K562 (cell line): ENCODE results near the gene PFDN2. TPM values are rescaled to one million over a fixed set of nuclear protein-coding genes. Genes with fewer than 3 reads are reported as not detected.
A peak's percentile ranks its signal among the peaks of the same experiment; 100 is the strongest.

Experiments
- ATAC-seq: fragments of 200-7000 bp; cut with Tn5 transposase; 3 replicates; pipeline ENCODE4 v1.9.1; 2020; ENCODE audit warnings: moderate library complexity
- BruUV-seq: library from RNA; stranded (reverse); fragments of 400-500 nt; replicated peaks from 2 replicates; lab custom pipeline; 2021; lab: Mats Ljungman, UMichigan
- CTCF ChIA-PET: fragments of 300-600 bp; formaldehyde crosslinking; extraction: SDS; loops from one replicate; lab custom pipeline; 2021; ENCODE audit warnings: low intra/inter-chr PET ratio; lab: Yijun Ruan, JAX
- POLR2A ChIA-PET: fragments of 300-600, 350-650 bp; sonication (Branson Sonifier 250); formaldehyde crosslinking; extraction: SDS; loops from one replicate; lab custom pipeline; 2021; ENCODE audit warnings: antibody characterized with exemption, inconsistent platforms; lab: Yijun Ruan, JAX
- DNase-seq, 4 experiments: peaks; one replicate each; pipeline versions ENCODE4 v3.0.0 to v3.0.0-alpha.2; 2011 to 2018; ENCODE audit warnings: low spot score in 3 of 4, mixed read lengths in 3 of 4; ENCODE audit errors: extremely low read depth in 1 of 4
- FAIRE-seq: peaks from 2 replicates; lab custom pipeline; 2011; peaks lifted over from hg19 to GRCh38; lab: Jason Lieb, UNC
- H2AFZ ChIP-seq: 2 replicates; pipeline ENCODE4 v1.6.0; 2011; ENCODE audit warnings: low read depth, low read length, control low read depth, inconsistent platforms
- H3K27ac ChIP-seq: fragments of 200-600 bp; 3 replicates; pipeline ENCODE4 v1.8.0; 2011; ENCODE audit warnings: low read depth, mild to moderate bottlenecking, control low read depth, inconsistent platforms, low read length, moderate library complexity, mixed read lengths; ENCODE audit errors: extremely low read depth
- H3K27me3 ChIP-seq, 2 experiments: fragments of 300-600 bp in 1 of 2; 2 replicates in 1 of 2; 3 replicates in 1 of 2; pipeline versions ENCODE4 v1.6.0 to v1.8.0; 2011; ENCODE audit warnings: inconsistent platforms in 2 of 2, low read length in 2 of 2, mild to moderate bottlenecking in 1 of 2, mixed read lengths in 1 of 2, moderate library complexity in 1 of 2; ENCODE audit not compliant: control insufficient read depth in 2 of 2, insufficient read depth in 2 of 2
- H3K36me3 ChIP-seq: fragments of 300-600 bp; 3 replicates; pipeline ENCODE4 v1.8.0; 2011; ENCODE audit warnings: mild to moderate bottlenecking, low read length, inconsistent platforms; ENCODE audit not compliant: control insufficient read depth, insufficient read depth
- H3K4me1 ChIP-seq, 2 experiments: fragments of 200-600 bp in 1 of 2; replicated peaks in 1 of 2; 2 replicates in 1 of 2; 3 replicates in 1 of 2; pipeline versions ENCODE4 v1.5.1 to v1.8.0; 2011; ENCODE audit warnings: inconsistent platforms in 2 of 2, low read length in 2 of 2, mild to moderate bottlenecking in 1 of 2, mixed read lengths in 1 of 2, moderate library complexity in 1 of 2; ENCODE audit not compliant: control insufficient read depth in 2 of 2, insufficient read depth in 2 of 2
- H3K4me2 ChIP-seq: 2 replicates; pipeline ENCODE4 v1.6.1; 2011; ENCODE audit warnings: low read length, control low read depth, inconsistent platforms, mixed read lengths; ENCODE audit not compliant: insufficient read depth
- H3K4me3 ChIP-seq: fragments of 200-600 bp; sonication (generic), shearing (Covaris generic); 2 replicates; pipeline ENCODE4 v1.5.1; 2016; ENCODE audit warnings: control low read depth, inconsistent platforms
- H3K79me2 ChIP-seq: fragments of 200-600 bp; 3 replicates; pipeline ENCODE4 v1.8.0; 2011; ENCODE audit warnings: low read length, inconsistent platforms; ENCODE audit not compliant: control insufficient read depth, insufficient read depth
- H3K9ac ChIP-seq, 2 experiments: 2 replicates each; pipeline versions ENCODE4 v1.6.0 to v1.6.1; 2011; ENCODE audit warnings: low read depth in 2 of 2, low read length in 2 of 2, control low read depth in 1 of 2, inconsistent platforms in 1 of 2, mild to moderate bottlenecking in 1 of 2, mixed read lengths in 1 of 2; ENCODE audit not compliant: insufficient read depth in 1 of 2
- H3K9me1 ChIP-seq: one replicate; pipeline ENCODE4 v1.6.0; 2011; ENCODE audit warnings: inconsistent platforms, mild to moderate bottlenecking, low read length, moderate library complexity; ENCODE audit not compliant: control insufficient read depth, insufficient read depth
- H3K9me3 ChIP-seq: replicated peaks from 2 replicates; pipeline ENCODE4 v1.5.1; 2011; ENCODE audit warnings: low read depth, low read length, inconsistent platforms; ENCODE audit not compliant: control insufficient read depth, insufficient read depth
- H4K20me1 ChIP-seq: replicated peaks from 2 replicates; pipeline ENCODE4 v1.6.1; 2011; ENCODE audit warnings: low read length, inconsistent platforms, mixed read lengths; ENCODE audit not compliant: control insufficient read depth, insufficient read depth
- EP400 ChIP-seq: fragments of 450-650 bp; IDR thresholded peaks from 2 replicates; pipeline ENCODE4 v1.6.1; 2017; ENCODE audit warnings: antibody characterized with exemption, mild to moderate bottlenecking, moderate library complexity
- FOSL1 ChIP-seq: fragments of 200-800 bp; sonication (Bioruptor generic); conservative IDR thresholded peaks from 2 replicates; pipeline ENCODE4 v1.6.1; 2016; ENCODE audit warnings: missing genetic modification characterization, missing compliant biosample characterization
- GATAD2B ChIP-seq: fragments of 450-650 bp; IDR thresholded peaks from 2 replicates; pipeline ENCODE4 v1.6.1; 2017; ENCODE audit warnings: mild to moderate bottlenecking, borderline replicate concordance
- HDAC1 ChIP-seq, 2 experiments: fragments of 450-650 bp; IDR thresholded peaks; 2 replicates each; pipeline ENCODE4 v1.6.1; 2016 to 2017; ENCODE audit warnings: inconsistent platforms in 1 of 2, mild to moderate bottlenecking in 1 of 2, moderate library complexity in 1 of 2
- KDM1A ChIP-seq, 2 experiments: fragments of 450-650 bp; IDR thresholded peaks; 2 replicates each; pipeline ENCODE4 v1.6.1; 2016; ENCODE audit warnings: mild to moderate bottlenecking in 2 of 2
- MTA3 ChIP-seq: fragments of 450-650 bp; formaldehyde crosslinking; IDR thresholded peaks from 2 replicates; pipeline ENCODE4 v1.6.1; 2017; ENCODE audit warnings: mild to moderate bottlenecking, borderline replicate concordance
- NFATC3 ChIP-seq: fragments of 450-650 bp; IDR thresholded peaks from 2 replicates; pipeline ENCODE4 v1.6.1; 2017; ENCODE audit warnings: mild to moderate bottlenecking
- NR3C1 ChIP-seq: sonication (generic); formaldehyde crosslinking; IDR thresholded peaks from 2 replicates; pipeline ENCODE4 v1.8.1; 2022; ENCODE audit warnings: missing genetic modification reagents
- PHB2 ChIP-seq: fragments of 450-650 bp; IDR thresholded peaks from 2 replicates; pipeline ENCODE4 v1.6.1; 2017; ENCODE audit warnings: low read depth
- PML ChIP-seq: IDR thresholded peaks from 2 replicates; pipeline ENCODE4 v1.6.1; 2012; ENCODE audit warnings: low read length, inconsistent platforms
- PURB ChIP-seq: sonication (generic); formaldehyde crosslinking; IDR thresholded peaks from 2 replicates; pipeline ENCODE4 v1.9.0; 2021; ENCODE audit warnings: low read depth, mild to moderate bottlenecking, missing genetic modification reagents
- TAL1 ChIP-seq: fragments of 450-650 bp; IDR thresholded peaks from 2 replicates; pipeline ENCODE4 v1.6.1; 2016; ENCODE audit warnings: mild to moderate bottlenecking
- ZBTB1 ChIP-seq: sonication (generic); formaldehyde crosslinking; IDR thresholded peaks from 2 replicates; pipeline ENCODE4 v1.8.1; 2023; ENCODE audit warnings: missing genetic modification reagents, low read depth, mild to moderate bottlenecking, borderline replicate concordance
- ZEB2 ChIP-seq: fragments of 450-650 bp; IDR thresholded peaks from 2 replicates; pipeline ENCODE4 v1.6.1; 2016
- ZNF384 ChIP-seq: IDR thresholded peaks from 2 replicates; pipeline ENCODE4 v1.6.1; 2012; ENCODE audit warnings: low read depth, low read length, improper control_type of control experiment
- ZNF586 ChIP-seq: fragments of 450-650 bp; formaldehyde crosslinking; conservative IDR thresholded peaks from 2 replicates; pipeline ENCODE4 v1.4.0; 2020; ENCODE audit warnings: mild to moderate bottlenecking, moderate library complexity
- WGBS: fragments of 100-300 bp; shearing (Covaris generic); methylation state at CpG from one replicate; pipeline ENCODE4 v1.1.6; 2016; ENCODE audit warnings: low coverage, mixed read lengths; ENCODE audit not compliant: insufficient coverage; ENCODE audit errors: missing lambda C conversion rate; 5-methylcytosine and 5-hydroxymethylcytosine counted together
- in situ Hi-C: fragments of 300-500 bp; cut with MboI; formaldehyde crosslinking; loops from 4 replicates; pipeline ENCODE4 v1.15.0; 2018; ENCODE audit warnings: inconsistent platforms, mixed read lengths
- intact Hi-C: fragments of 100-400 bp; cut with micrococcal nuclease; formaldehyde crosslinking; loops from 2 replicates; pipeline ENCODE4 v1.14.2; 2022
- polyA plus RNA-seq, 8 experiments: library from polyadenylated mRNA; depleted of rRNA in 4 of 8; stranded (reverse) in 5 of 8; unstranded in 3 of 8; fragments of >200 nt; fragmentation: Nextera tagmentation in 2 of 8; fragmentation: Illumina TruSeq in 1 of 8; extraction: Ambion mirVana in 2 of 8; extraction: Trizol in 1 of 8; gene quantifications; 2 replicates each; pipeline versions ENCODE4 v1.2.1 to v1.2.3, GENCODE V29; 2011 to 2014; ENCODE audit warnings: inconsistent platforms in 1 of 8, missing spikeins in 1 of 8
- total RNA-seq, 7 experiments: library from RNA; depleted of rRNA in 6 of 7; stranded (reverse); fragments of >200 nt in 6 of 7; fragmentation: Illumina TruSeq in 2 of 7; extraction: Trizol in 2 of 7; gene quantifications; 2 replicates each; pipeline versions ENCODE4 v1.2.1 to v1.2.3, GENCODE V29; 2011 to 2021; ENCODE audit warnings: low replicate concordance in 1 of 7
- TF ChIP-seq, protein P1 (sequence below): fragments of 450-650 bp; formaldehyde crosslinking; IDR thresholded peaks from 2 replicates; pipeline ENCODE4 v1.4.0; 2022; ENCODE audit warnings: missing genetic modification characterization
- TF ChIP-seq, protein P2 (sequence below): sonication (generic); formaldehyde crosslinking; IDR thresholded peaks from 2 replicates; pipeline ENCODE4 v1.8.1; 2022; ENCODE audit warnings: missing genetic modification reagents
- TF ChIP-seq, protein P3 (sequence below), 3 experiments: IDR thresholded peaks in 2 of 3; conservative IDR thresholded peaks in 1 of 3; 2 replicates each; pipeline ENCODE4 v1.5.1; 2011 to 2012; ENCODE audit warnings: low read length in 3 of 3, mild to moderate bottlenecking in 3 of 3, control low read depth in 2 of 3, improper control_type of control experiment in 1 of 3, inconsistent platforms in 1 of 3, low read depth in 1 of 3, mixed read lengths in 1 of 3, moderate library complexity in 1 of 3; ENCODE audit not compliant: insufficient read depth in 2 of 3

The PFDN2 gene
- total and polyA plus RNA-seq, 9 of the 15 experiments (the other 6 are each of a cell fraction or from before 2014, with no cell fraction given) = 50.2 to 361 (median 144) TPM

DNA sequence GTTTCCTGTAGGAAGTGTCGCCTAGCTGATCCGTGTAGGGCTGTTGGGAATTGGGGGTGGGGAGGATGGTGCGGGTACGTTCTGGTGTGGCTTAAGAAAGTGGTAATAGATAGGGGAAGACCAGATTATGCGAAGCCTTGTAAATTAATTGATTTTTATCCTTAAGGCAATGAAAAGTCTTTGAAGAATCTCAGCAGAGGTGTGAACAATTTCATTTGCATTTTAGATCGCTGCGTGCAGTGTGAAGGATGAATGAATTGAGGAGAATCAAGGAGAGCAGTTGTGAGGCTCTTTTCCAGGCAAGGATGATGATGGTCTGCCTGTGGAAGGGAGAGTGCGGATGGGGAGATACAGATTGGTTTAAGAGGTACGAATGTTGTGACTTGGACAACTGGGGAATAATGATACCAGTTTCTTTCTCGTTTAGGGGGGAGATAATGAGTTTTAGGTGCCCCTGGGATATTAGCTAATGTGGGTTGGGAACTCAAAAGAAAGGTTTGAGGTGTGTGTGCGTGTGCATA is 15.4 kb upstream of the PFDN2 start:
- Histone ChIP-seq H3K9me3 (no peaks in the 10 kb centered on the region), H4K20me1 (no peaks in the 10 kb centered on the region), H2AFZ (peak overlapping the region; percentile 94), H3K27ac (peak overlapping the region; percentile 89), H3K79me2 (peaks cover 56% of the 10 kb centered on the region), H3K4me3 (peak overlapping the region; percentile 57), H3K9me1 (no peaks in the 10 kb centered on the region), H3K27me3 (no peaks in the 10 kb centered on the region), H3K36me3 (peaks cover 25% of the 10 kb centered on the region), H3K4me2 (peak overlapping the region; percentile 97), H3K4me1 (peaks cover 7 to 15% of the 10 kb centered on the region in 2 experiments; a peak in 3 of 5 replicates), H3K9ac (peak overlapping the region; percentile 90)
- ChIA-PET CTCF (no interaction called here), POLR2A (interaction anchor here (0.6 to 4.2 kb wide), 26 partner anchors 8 to 770 kb away, joined by 3 to 20 read pairs (median 4); partner anchors contain the start of genes ADAMTS4, KLHDC9, NIT1 and PFDN2)
- WGBS = under 1% methylated on average over 11 of the region's 11 CpGs
- in situ Hi-C loops (no loop called here), intact Hi-C loops (loop anchor here (5.0 to 10.0 kb wide), 3 partner anchors 34 to 408 kb away; partner anchors contain the start of gene PPOX)
- FAIRE-seq (no peak), DNase-seq (peak in 2 of 4 experiments; percentile 20 to 32), ATAC-seq (peak; percentile 14; the same call in 2 of the 3 replicates)
- TSS peak; percentile 81 for BruUV-seq
- TF ChIP-seq, protein P1, sequence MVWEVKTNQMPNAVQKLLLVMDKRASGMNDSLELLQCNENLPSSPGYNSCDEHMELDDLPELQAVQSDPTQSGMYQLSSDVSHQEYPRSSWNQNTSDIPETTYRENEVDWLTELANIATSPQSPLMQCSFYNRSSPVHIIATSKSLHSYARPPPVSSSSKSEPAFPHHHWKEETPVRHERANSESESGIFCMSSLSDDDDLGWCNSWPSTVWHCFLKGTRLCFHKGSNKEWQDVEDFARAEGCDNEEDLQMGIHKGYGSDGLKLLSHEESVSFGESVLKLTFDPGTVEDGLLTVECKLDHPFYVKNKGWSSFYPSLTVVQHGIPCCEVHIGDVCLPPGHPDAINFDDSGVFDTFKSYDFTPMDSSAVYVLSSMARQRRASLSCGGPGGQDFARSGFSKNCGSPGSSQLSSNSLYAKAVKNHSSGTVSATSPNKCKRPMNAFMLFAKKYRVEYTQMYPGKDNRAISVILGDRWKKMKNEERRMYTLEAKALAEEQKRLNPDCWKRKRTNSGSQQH (CRISPR knock-in tag) = peak; percentile 1; the same call in 1 of the 2 replicates
- 0 out of 2 replicates have a peak, but pooled peaks have one; percentile 8 for TF ChIP-seq MTA3
- 0 out of 4 replicates have a peak, but pooled peaks of 1 of the 2 experiments have one; percentile 20 for TF ChIP-seq HDAC1 (IDR thresholded peaks at IDR 0.05)
- 0 out of 2 replicates have a peak, but pooled peaks have one; percentile 10 for TF ChIP-seq ZBTB1 (CRISPR knock-in tag)
- TF ChIP-seq, protein P2, sequence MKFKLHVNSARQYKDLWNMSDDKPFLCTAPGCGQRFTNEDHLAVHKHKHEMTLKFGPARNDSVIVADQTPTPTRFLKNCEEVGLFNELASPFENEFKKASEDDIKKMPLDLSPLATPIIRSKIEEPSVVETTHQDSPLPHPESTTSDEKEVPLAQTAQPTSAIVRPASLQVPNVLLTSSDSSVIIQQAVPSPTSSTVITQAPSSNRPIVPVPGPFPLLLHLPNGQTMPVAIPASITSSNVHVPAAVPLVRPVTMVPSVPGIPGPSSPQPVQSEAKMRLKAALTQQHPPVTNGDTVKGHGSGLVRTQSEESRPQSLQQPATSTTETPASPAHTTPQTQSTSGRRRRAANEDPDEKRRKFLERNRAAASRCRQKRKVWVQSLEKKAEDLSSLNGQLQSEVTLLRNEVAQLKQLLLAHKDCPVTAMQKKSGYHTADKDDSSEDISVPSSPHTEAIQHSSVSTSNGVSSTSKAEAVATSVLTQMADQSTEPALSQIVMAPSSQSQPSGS (CRISPR knock-in tag) = no peak
- TF ChIP-seq EP400 = peak; percentile 54; the same call in 1 of the 2 replicates
- TF ChIP-seq ZEB2 = peak; percentile 10; the same call in 1 of the 2 replicates
- no peak for TF ChIP-seq NR3C1 (CRISPR knock-in tag)
- TF ChIP-seq PURB (CRISPR knock-in tag) = no peak
- peak; percentile 34 to 54; a peak in 3 of 4 replicates for TF ChIP-seq KDM1A (IDR thresholded peaks at IDR 0.05)
- TF ChIP-seq NFATC3 = 0 out of 2 replicates have a peak, but pooled peaks have one; percentile 18
- TF ChIP-seq FOSL1 (tag) = peak; percentile 29; the same call in 1 of the 2 replicates
- TF ChIP-seq ZNF384 = no peak
- 0 out of 2 replicates have a peak, but pooled peaks have one; percentile 30 for TF ChIP-seq PHB2
- TF ChIP-seq, protein P3, sequence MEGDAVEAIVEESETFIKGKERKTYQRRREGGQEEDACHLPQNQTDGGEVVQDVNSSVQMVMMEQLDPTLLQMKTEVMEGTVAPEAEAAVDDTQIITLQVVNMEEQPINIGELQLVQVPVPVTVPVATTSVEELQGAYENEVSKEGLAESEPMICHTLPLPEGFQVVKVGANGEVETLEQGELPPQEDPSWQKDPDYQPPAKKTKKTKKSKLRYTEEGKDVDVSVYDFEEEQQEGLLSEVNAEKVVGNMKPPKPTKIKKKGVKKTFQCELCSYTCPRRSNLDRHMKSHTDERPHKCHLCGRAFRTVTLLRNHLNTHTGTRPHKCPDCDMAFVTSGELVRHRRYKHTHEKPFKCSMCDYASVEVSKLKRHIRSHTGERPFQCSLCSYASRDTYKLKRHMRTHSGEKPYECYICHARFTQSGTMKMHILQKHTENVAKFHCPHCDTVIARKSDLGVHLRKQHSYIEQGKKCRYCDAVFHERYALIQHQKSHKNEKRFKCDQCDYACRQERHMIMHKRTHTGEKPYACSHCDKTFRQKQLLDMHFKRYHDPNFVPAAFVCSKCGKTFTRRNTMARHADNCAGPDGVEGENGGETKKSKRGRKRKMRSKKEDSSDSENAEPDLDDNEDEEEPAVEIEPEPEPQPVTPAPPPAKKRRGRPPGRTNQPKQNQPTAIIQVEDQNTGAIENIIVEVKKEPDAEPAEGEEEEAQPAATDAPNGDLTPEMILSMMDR (IDR thresholded peaks at IDR 0.05 in 2 of 3, conservative IDR thresholded peaks at IDR 0.05 in 1 of 3; ENCODE audit: insufficient read depth in 2 of 3, low read depth in 1 of 3, low read length in 3 of 3) = no peak
- TF ChIP-seq GATAD2B = peak; percentile 6; the same call in 1 of the 2 replicates
- no peak for TF ChIP-seq ZNF586 (CRISPR knock-in tag)
- TF ChIP-seq TAL1 = no peak
- TF ChIP-seq PML = no peak
